ENCODE measurements around the gene RARRES2.

- TF ChIP-seq CTCF (IDR thresholded peaks at IDR 0.05; ENCODE audit: low read depth, low read length, poor library complexity, severe bottlenecking), result no peak
- no peak for TF ChIP-seq EZH2phosphoT487 (IDR thresholded peaks at IDR 0.05; ENCODE audit: borderline replicate concordance, low read length)
Observed at GRCh38 chr7:150325901-150326300, 15.5 kb downstream of the RARRES2 start.

Measured in DOHH2 (cell line).